Mucosa of descending colon (tissue), 3 donors: Measurements from ENCODE around the gene YRDC. TPM values are rescaled to one million over a fixed set of nuclear protein-coding genes. Genes with fewer than 3 reads are reported as not detected.
"Not testable (repeated sequence)": the region's sequence is repeated elsewhere in the genome, so short reads cannot be mapped to it uniquely, and the experiment has no call there.

Experiments
- ATAC-seq: fragments of 200-7000 bp; cut with Tn5 transposase; one replicate; pipeline ENCODE4 v1.9.1; 2020; ENCODE audit warnings: mild to moderate bottlenecking, moderate library complexity
- DNase-seq, 3 donors: peaks; one replicate each; pipeline ENCODE4 v3.0.0-alpha.2; 2020
- H3K36me3 ChIP-seq: fragments of 200-600 bp; one replicate; pipeline ENCODE4 v1.8.0; 2021; ENCODE audit warnings: low read depth, mild to moderate bottlenecking
- H3K4me1 ChIP-seq: fragments of 200-600 bp; one replicate; pipeline ENCODE4 v1.8.0; 2021; ENCODE audit warnings: low read depth, mild to moderate bottlenecking
- H3K4me3 ChIP-seq: fragments of 200-600 bp; one replicate; pipeline ENCODE4 v1.8.0; 2021; ENCODE audit warnings: mild to moderate bottlenecking
- H3K9me3 ChIP-seq: fragments of 200-600 bp; one replicate; pipeline ENCODE4 v1.8.0; 2021; ENCODE audit warnings: mild to moderate bottlenecking
- intact Hi-C, 2 donors: fragments of 100-400 bp; cut with DNase I in 1 of 2; cut with micrococcal nuclease in 1 of 2; formaldehyde crosslinking; loops; one replicate each; pipeline versions ENCODE4 v1.11.0 to v1.11.1; 2022; cut with DNase I, micrococcal nuclease
- total RNA-seq, 3 donors: library from RNA; stranded (reverse); fragmentation: NEBNext Ultra II Directional in 2 of 3; extraction: Animal tissue kit (Norgen Biotek cat#: 25700) in 2 of 3; gene quantifications; one replicate each; pipeline versions ENCODE4 v1.2.1 to v1.2.4, GENCODE V29; 2021 to 2023
- TF ChIP-seq, protein P1 (sequence below): fragments of 200-600 bp; IDR thresholded peaks from one replicate; pipeline ENCODE4 v1.8.0; 2022; ENCODE audit warnings: antibody characterized with exemption, mild to moderate bottlenecking
- donor health status: DM: no; HTN: no; CAD: no; lungs with moderate emphysema.
- donor health status: DM: no; HTN: no; CAD: no.
- donor health status: DM: no; HTN: yes; CAD: no.

YRDC gene
- total RNA-seq, 3 donors from 2014 or later = 13.3 to 13.9 (median 13.4) TPM

DNA sequence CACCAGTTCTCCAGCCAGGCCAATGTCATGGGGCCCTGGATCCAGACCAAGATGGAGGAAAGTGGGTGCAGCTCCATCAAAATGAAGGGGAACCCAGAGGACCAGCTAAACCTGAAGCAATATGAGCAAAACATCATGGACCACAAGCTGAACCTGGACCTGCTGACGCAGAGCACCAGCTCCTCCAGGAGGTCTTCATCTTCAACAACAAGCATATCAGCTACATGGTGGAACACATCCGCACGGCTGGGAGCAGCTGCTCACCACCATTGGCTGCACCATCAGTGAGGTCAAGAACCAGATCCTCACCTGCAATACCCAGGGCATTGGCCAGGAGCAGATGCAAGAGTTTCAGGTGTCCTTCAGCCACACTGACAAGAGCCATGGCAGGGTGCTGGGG lies 29.4 kb downstream of the YRDC start:
- intact Hi-C loops = no loop called here
- ATAC-seq = no peak
- TF ChIP-seq, protein P1, sequence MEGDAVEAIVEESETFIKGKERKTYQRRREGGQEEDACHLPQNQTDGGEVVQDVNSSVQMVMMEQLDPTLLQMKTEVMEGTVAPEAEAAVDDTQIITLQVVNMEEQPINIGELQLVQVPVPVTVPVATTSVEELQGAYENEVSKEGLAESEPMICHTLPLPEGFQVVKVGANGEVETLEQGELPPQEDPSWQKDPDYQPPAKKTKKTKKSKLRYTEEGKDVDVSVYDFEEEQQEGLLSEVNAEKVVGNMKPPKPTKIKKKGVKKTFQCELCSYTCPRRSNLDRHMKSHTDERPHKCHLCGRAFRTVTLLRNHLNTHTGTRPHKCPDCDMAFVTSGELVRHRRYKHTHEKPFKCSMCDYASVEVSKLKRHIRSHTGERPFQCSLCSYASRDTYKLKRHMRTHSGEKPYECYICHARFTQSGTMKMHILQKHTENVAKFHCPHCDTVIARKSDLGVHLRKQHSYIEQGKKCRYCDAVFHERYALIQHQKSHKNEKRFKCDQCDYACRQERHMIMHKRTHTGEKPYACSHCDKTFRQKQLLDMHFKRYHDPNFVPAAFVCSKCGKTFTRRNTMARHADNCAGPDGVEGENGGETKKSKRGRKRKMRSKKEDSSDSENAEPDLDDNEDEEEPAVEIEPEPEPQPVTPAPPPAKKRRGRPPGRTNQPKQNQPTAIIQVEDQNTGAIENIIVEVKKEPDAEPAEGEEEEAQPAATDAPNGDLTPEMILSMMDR = no peak

GRCh38 chr1:37776946-37777516 lies 31.0 kb downstream of the YRDC start:
- Histone ChIP-seq H3K36me3 (no peaks in the 10 kb centered on the region), H3K4me3 (no peak overlapping the region), H3K4me1 (peaks cover 10% of the 10 kb centered on the region), H3K9me3 (no peaks in the 10 kb centered on the region)
- no peak for DNase-seq
- TF ChIP-seq, protein P1 = no peak
- ATAC-seq = no peak
- intact Hi-C loops = no loop called here

More for the DNA sequence above, 29.4 kb downstream of the YRDC start:
- no peak overlapping the region for H3K4me3 ChIP-seq
- no peaks in the 10 kb centered on the region for H3K9me3 ChIP-seq
- no peak for DNase-seq
- H3K36me3 ChIP-seq = no peaks in the 10 kb centered on the region
- H3K4me1 ChIP-seq = peaks cover 10% of the 10 kb centered on the region

DNA sequence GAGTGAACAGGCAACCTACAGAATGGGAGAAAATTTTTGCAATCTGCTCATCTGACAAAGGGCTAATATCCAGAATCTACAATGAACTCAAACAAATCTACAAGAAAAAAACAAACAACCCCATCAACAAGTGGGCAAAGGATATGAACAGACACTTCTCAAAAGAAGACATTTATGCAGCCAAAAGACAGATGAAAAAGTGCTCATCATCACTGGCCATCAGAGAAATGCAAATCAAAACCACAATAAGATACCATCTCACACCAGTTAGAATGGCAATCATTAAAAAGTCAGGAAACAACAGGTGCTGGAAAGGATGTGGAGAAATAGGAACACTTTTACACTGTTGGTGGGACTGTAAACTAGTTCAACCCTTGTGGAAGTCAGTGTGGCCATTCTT lies 36.6 kb downstream of the YRDC start:
- H3K36me3 ChIP-seq, H3K4me1 ChIP-seq, intact Hi-C loops, H3K4me3 ChIP-seq, ATAC-seq, DNase-seq, H3K9me3 ChIP-seq: not testable (repeated sequence)

- no peaks in the 10 kb centered on the region for H3K36me3 ChIP-seq
- H3K4me1 ChIP-seq = no peaks in the 10 kb centered on the region
- TF ChIP-seq, protein P1 = no peak
- no peaks in the 10 kb centered on the region for H3K9me3 ChIP-seq
- no peak for DNase-seq
- intact Hi-C loops = no loop called here
- no peak for ATAC-seq
- H3K4me3 ChIP-seq = no peak overlapping the region
Observed at GRCh38 chr1:37767488-37767887, 40.5 kb downstream of the YRDC start.

GRCh38 chr1:37765916-37766664 lies 41.9 kb downstream of the YRDC start:
- TF ChIP-seq, protein P1 = no peak
- DNase-seq (no peak), ATAC-seq (peak; percentile 42)
- intact Hi-C loops = no loop called here
- no peaks in the 10 kb centered on the region for H3K36me3 ChIP-seq
- H3K4me1 ChIP-seq = no peaks in the 10 kb centered on the region
- no peaks in the 10 kb centered on the region for H3K9me3 ChIP-seq
- no peak overlapping the region for H3K4me3 ChIP-seq

- TF ChIP-seq, protein P1 = no peak
- H3K36me3 ChIP-seq = no peaks in the 10 kb centered on the region
- no peak within 1 kb of the TSS for H3K4me3 ChIP-seq
- no peaks in the 10 kb centered on the region for H3K4me1 ChIP-seq
- DNase-seq = no peak
- intact Hi-C loops = no loop called here
- peak; percentile 7 for ATAC-seq
- no peaks in the 10 kb centered on the region for H3K9me3 ChIP-seq
Observed at GRCh38 chr1:37764888-37765441, 43.0 kb downstream of the YRDC start, which contains the start of gene EPHA10. EPHA10 (minus strand) TSS chr1:37765120; CDS start chr1:37765066, 54 bp downstream.
